Activated CD4-positive, alpha-beta T cell treated with anti-CD3 and anti-CD28 coated beads for 36 hours (primary cell): ENCODE results near the gene TSPAN8. TPM values are rescaled to one million over a fixed set of nuclear protein-coding genes. Genes with fewer than 3 reads are reported as not detected.
"Not testable (repeated sequence)": the region's sequence is repeated elsewhere in the genome, so short reads cannot be mapped to it uniquely, and the experiment has no call there.

ENCODE experiments used
- ATAC-seq: fragments of 200-7000 bp; cut with Tn5 transposase; one replicate; pipeline ENCODE4 v1.10.0; 2021; ENCODE audit warnings: mild to moderate bottlenecking, moderate library complexity
- CTCF ChIA-PET: fragments of 350-600 bp; sonication (Branson Sonifier 250); formaldehyde crosslinking; loops from one replicate; lab custom pipeline; 2021; ENCODE audit warnings: antibody characterized with exemption; lab: Charles Lee
- POLR2A ChIA-PET: fragments of 350-600 bp; sonication (Branson Sonifier 250); formaldehyde crosslinking; loops from one replicate; lab custom pipeline; 2021; ENCODE audit warnings: antibody characterized with exemption, inconsistent platforms; lab: Charles Lee
- DNase-seq: peaks from one replicate; pipeline ENCODE4 v3.0.0-alpha.2; 2020
- H3K27ac Mint-ChIP-seq: one replicate; pipeline ENCODE4 v1.8.0; 2021; ENCODE audit warnings: mixed read lengths
- H3K27me3 Mint-ChIP-seq: one replicate; pipeline ENCODE4 v1.8.0; 2021; ENCODE audit warnings: mixed read lengths
- H3K36me3 Mint-ChIP-seq: one replicate; pipeline ENCODE4 v1.8.0; 2021; ENCODE audit warnings: low read depth, mixed read lengths
- H3K4me1 Mint-ChIP-seq: one replicate; pipeline ENCODE4 v1.8.0; 2021; ENCODE audit warnings: mixed read lengths
- H3K4me3 Mint-ChIP-seq: one replicate; pipeline ENCODE4 v1.8.0; 2021; ENCODE audit warnings: mild to moderate bottlenecking, moderate library complexity, mixed read lengths
- H3K9me3 Mint-ChIP-seq: one replicate; pipeline ENCODE4 v1.8.0; 2021; ENCODE audit warnings: low read depth, mixed read lengths
- intact Hi-C, 2 experiments: fragments of 100-400 bp; cut with DNase I in 1 of 2; cut with micrococcal nuclease in 1 of 2; formaldehyde crosslinking; loops; one replicate each; pipeline versions ENCODE4 v1.14.2 to v1.15.1; 2022 to 2024; cut with DNase I, micrococcal nuclease
- total RNA-seq, 2 experiments: library from RNA; stranded (reverse); gene quantifications; one replicate each; pipeline ENCODE4 v1.2.3, GENCODE V29; 2021

TSPAN8 gene
- total RNA-seq, 2 experiments from 2014 or later: not detected

- Mint-ChIP-seq H3K36me3 (no peaks in the 10 kb centered on the region), H3K27me3 (no peaks in the 10 kb centered on the region), H3K4me1 (no peaks in the 10 kb centered on the region), H3K27ac (no peak overlapping the region), H3K4me3 (no peak overlapping the region), H3K9me3 (peaks cover 3% of the 10 kb centered on the region)
- POLR2A ChIA-PET: no interaction called here
- intact Hi-C loops: no loop called here
- no peak for DNase-seq
- ATAC-seq: no peak
- CTCF ChIA-PET: interaction anchor here (0.6 kb wide), 1 partner anchor 1278 kb away, joined by 3 read pairs; no protein-coding TSS in a partner anchor
Measured at GRCh38 chr12:71162832-71163763, 5.3 kb upstream of the TSPAN8 start.

- CTCF ChIA-PET: no interaction called here
- H3K27me3 Mint-ChIP-seq: no peaks in the 10 kb centered on the region
- no peaks in the 10 kb centered on the region for H3K4me1 Mint-ChIP-seq
- DNase-seq (no peak), ATAC-seq (no peak)
- H3K36me3 Mint-ChIP-seq: no peaks in the 10 kb centered on the region
- no peak overlapping the region for H3K27ac Mint-ChIP-seq
- intact Hi-C loops: no loop called here
- POLR2A ChIA-PET: no interaction called here
- H3K9me3 Mint-ChIP-seq: no peaks in the 10 kb centered on the region
- no peak overlapping the region for H3K4me3 Mint-ChIP-seq
Measured at GRCh38 chr12:71161591-71161990, 3.8 kb upstream of the TSPAN8 start.

GRCh38 chr12:71160585-71160984, 2.8 kb upstream of the TSPAN8 start:
- Mint-ChIP-seq H3K36me3 (no peaks in the 10 kb centered on the region), H3K4me1 (no peaks in the 10 kb centered on the region), H3K4me3 (no peak overlapping the region), H3K27ac (no peak overlapping the region), H3K9me3 (no peaks in the 10 kb centered on the region), H3K27me3 (no peaks in the 10 kb centered on the region)
- DNase-seq (no peak), ATAC-seq (no peak)
- intact Hi-C loops: no loop called here
- ChIA-PET CTCF (no interaction called here), POLR2A (no interaction called here)

- H3K27ac Mint-ChIP-seq: no peak overlapping the region
- DNase-seq: no peak
- no peak for ATAC-seq
- ChIA-PET POLR2A (no interaction called here), CTCF (no interaction called here)
- intact Hi-C loops: no loop called here
- no peaks in the 10 kb centered on the region for H3K4me1 Mint-ChIP-seq
- no peaks in the 10 kb centered on the region for H3K9me3 Mint-ChIP-seq
- no peaks in the 10 kb centered on the region for H3K36me3 Mint-ChIP-seq
- H3K4me3 Mint-ChIP-seq: no peak overlapping the region
- H3K27me3 Mint-ChIP-seq: no peaks in the 10 kb centered on the region
Measured at GRCh38 chr12:71159878-71160277, 2.1 kb upstream of the TSPAN8 start.

- H3K9me3 Mint-ChIP-seq: no peaks in the 10 kb centered on the region
- no peaks in the 10 kb centered on the region for H3K27me3 Mint-ChIP-seq
- no peak overlapping the region for H3K4me3 Mint-ChIP-seq
- no peaks in the 10 kb centered on the region for H3K36me3 Mint-ChIP-seq
- no peak for ATAC-seq
- H3K4me1 Mint-ChIP-seq: no peaks in the 10 kb centered on the region
- ChIA-PET CTCF (no interaction called here), POLR2A (no interaction called here)
- DNase-seq: no peak
- intact Hi-C loops: no loop called here
- H3K27ac Mint-ChIP-seq: no peak overlapping the region
Measured at GRCh38 chr12:71159264-71159663, 1.5 kb upstream of the TSPAN8 start.

- Mint-ChIP-seq H3K36me3 (no peaks in the 10 kb centered on the region), H3K4me1 (no peaks in the 10 kb centered on the region), H3K27ac (no peak overlapping the region), H3K4me3 (no peak overlapping the region), H3K9me3 (no peaks in the 10 kb centered on the region), H3K27me3 (no peaks in the 10 kb centered on the region)
- ChIA-PET POLR2A (no interaction called here), CTCF (interaction anchor here (0.8 kb wide), 1 partner anchor 235 kb away, joined by 3 read pairs; no protein-coding TSS in a partner anchor)
- intact Hi-C loops: no loop called here
- ATAC-seq (no peak), DNase-seq (no peak)
Measured at GRCh38 chr12:71158361-71158882, 623 bp upstream of the TSPAN8 start.

- Mint-ChIP-seq H3K27me3 (no peaks in the 10 kb centered on the region), H3K36me3 (no peaks in the 10 kb centered on the region), H3K9me3 (peaks cover 3% of the 10 kb centered on the region), H3K4me3 (no peak overlapping the region), H3K27ac (no peak overlapping the region), H3K4me1 (no peaks in the 10 kb centered on the region)
- POLR2A ChIA-PET: no interaction called here
- CTCF ChIA-PET: no interaction called here
- ATAC-seq: no peak
- no peak for DNase-seq
- intact Hi-C loops: no loop called here
Measured at GRCh38 chr12:71155225-71155624, 2.6 kb downstream of the TSPAN8 start.

GRCh38 chr12:71152851-71153250, 4.9 kb downstream of the TSPAN8 start:
- POLR2A ChIA-PET: no interaction called here

GRCh38 chr12:71150041-71150440, 7.8 kb downstream of the TSPAN8 start:
- H3K36me3 Mint-ChIP-seq, DNase-seq, intact Hi-C loops, POLR2A ChIA-PET, CTCF ChIA-PET, H3K27me3 Mint-ChIP-seq, ATAC-seq, H3K4me1 Mint-ChIP-seq, H3K27ac Mint-ChIP-seq, H3K9me3 Mint-ChIP-seq, H3K4me3 Mint-ChIP-seq: not testable (repeated sequence)

More at GRCh38 chr12:71152851-71153250, 4.9 kb downstream of the TSPAN8 start:
- Mint-ChIP-seq H3K36me3 (no peaks in the 10 kb centered on the region), H3K4me1 (no peaks in the 10 kb centered on the region), H3K4me3 (no peak overlapping the region), H3K27me3 (no peaks in the 10 kb centered on the region), H3K9me3 (peaks cover 5% of the 10 kb centered on the region), H3K27ac (no peak overlapping the region)
- no peak for ATAC-seq
- CTCF ChIA-PET: no interaction called here
- DNase-seq: no peak
- intact Hi-C loops: no loop called here

- Mint-ChIP-seq H3K36me3 (no peaks in the 10 kb centered on the region), H3K9me3 (no peaks in the 10 kb centered on the region), H3K4me3 (no peak overlapping the region), H3K4me1 (no peaks in the 10 kb centered on the region), H3K27me3 (no peaks in the 10 kb centered on the region), H3K27ac (no peak overlapping the region)
- ChIA-PET CTCF (interaction anchor here (0.5 to 0.7 kb wide), 2 partner anchors 26 to 1001 kb away, joined by 3 read pairs; no protein-coding TSS in a partner anchor), POLR2A (no interaction called here)
- DNase-seq (no peak), ATAC-seq (no peak)
- intact Hi-C loops: no loop called here
Measured at GRCh38 chr12:71144682-71145081, 13.1 kb downstream of the TSPAN8 start.

- ChIA-PET CTCF (no interaction called here), POLR2A (no interaction called here)
- H3K9me3 Mint-ChIP-seq: no peaks in the 10 kb centered on the region
- ATAC-seq (no peak), DNase-seq (no peak)
- no peaks in the 10 kb centered on the region for H3K27me3 Mint-ChIP-seq
- no peak overlapping the region for H3K4me3 Mint-ChIP-seq
- intact Hi-C loops: no loop called here
- no peaks in the 10 kb centered on the region for H3K4me1 Mint-ChIP-seq
- H3K27ac Mint-ChIP-seq: no peak overlapping the region
- no peaks in the 10 kb centered on the region for H3K36me3 Mint-ChIP-seq
Measured at GRCh38 chr12:71142956-71143355, 14.8 kb downstream of the TSPAN8 start.

- intact Hi-C loops: no loop called here
- ATAC-seq (no peak), DNase-seq (no peak)
- Mint-ChIP-seq H3K9me3 (no peaks in the 10 kb centered on the region), H3K4me3 (no peak overlapping the region), H3K27me3 (no peaks in the 10 kb centered on the region), H3K4me1 (no peaks in the 10 kb centered on the region), H3K36me3 (no peaks in the 10 kb centered on the region), H3K27ac (no peak overlapping the region)
- ChIA-PET POLR2A (no interaction called here), CTCF (no interaction called here)
Measured at GRCh38 chr12:71142016-71142415, 15.8 kb downstream of the TSPAN8 start.
